GM18870 (cell line): Measurements from ENCODE around the gene TAF4.
"Not testable (repeated sequence)": the region's sequence is repeated elsewhere in the genome, so short reads cannot be mapped to it uniquely, and the experiment has no call there.

Experiments used
- ATAC-seq: cut with Tn5 transposase; IDR thresholded peaks from one replicate; pipeline ENCODE4 v1.9.1; 2021; ENCODE audit warnings: moderate library complexity; ENCODE audit not compliant: unreplicated experiment

TAF4 gene

DNA sequence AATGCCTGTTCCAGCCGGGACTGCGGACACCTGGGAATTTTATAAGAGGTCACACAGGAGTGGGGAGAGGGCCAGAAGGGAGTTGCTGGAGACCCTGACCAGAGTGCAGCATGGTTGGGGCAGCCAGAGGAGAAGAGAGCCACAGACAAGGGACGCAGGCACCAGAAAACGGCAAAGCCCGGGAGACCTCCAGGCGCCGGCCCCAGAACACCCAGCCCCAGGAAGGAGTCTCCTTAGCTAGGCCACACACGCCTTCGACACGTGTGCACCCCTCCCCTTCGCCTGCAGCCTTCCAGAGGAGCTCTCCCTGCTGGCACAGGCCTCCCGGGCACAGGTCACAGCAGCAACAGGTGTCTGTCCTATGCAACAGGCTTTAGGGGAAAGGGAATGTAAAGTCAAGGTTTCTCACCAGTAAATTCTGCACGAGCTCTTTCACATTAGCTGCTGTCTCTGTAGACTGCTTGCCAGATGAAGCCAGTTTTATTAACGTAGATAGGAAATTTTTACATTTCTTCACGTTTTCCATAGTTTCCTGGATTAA lies 57.0 kb downstream of the TAF4 start:
- no peak for ATAC-seq

DNA sequence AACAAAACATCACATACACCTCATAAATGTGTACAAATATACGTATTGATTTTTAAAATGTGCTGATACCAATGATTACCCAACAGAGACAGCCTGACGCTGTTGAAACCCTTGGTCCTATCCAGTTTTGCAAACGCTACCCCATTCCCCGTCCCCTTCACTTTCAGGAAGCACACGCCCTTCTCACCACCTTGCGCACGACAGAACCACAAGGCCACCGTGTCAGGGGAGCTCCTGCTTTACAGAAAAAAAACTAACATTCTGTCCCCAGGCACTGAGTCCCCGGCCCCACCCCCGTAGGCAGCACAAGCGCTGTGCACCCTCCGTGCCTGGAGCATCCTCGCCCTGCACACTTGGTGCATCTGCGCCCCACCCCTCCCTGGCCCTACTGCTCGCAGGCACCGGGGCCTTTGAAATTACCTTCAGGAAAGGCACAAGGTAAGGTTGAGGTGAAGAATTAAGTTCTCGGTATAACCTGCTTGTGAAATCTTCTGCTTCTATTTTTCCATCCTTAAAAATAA lies 58.5 kb downstream of the TAF4 start:
- no peak for ATAC-seq

GRCh38 chr20:62006482-62006881 lies 59.2 kb downstream of the TAF4 start:
- ATAC-seq: no peak

GRCh38 chr20:62004614-62005013 lies 61.1 kb downstream of the TAF4 start:
- ATAC-seq: no peak

GRCh38 chr20:62003567-62004405 lies 61.9 kb downstream of the TAF4 start:
- ATAC-seq: no peak

- ATAC-seq: no peak
Observed at GRCh38 chr20:62002882-62003480, 62.7 kb downstream of the TAF4 start.

GRCh38 chr20:62001178-62001715 lies 64.4 kb downstream of the TAF4 start:
- ATAC-seq: no peak

GRCh38 chr20:61998343-61999121 lies 67.1 kb downstream of the TAF4 start:
- no peak for ATAC-seq

GRCh38 chr20:61997891-61998290 lies 67.8 kb downstream of the TAF4 start:
- ATAC-seq: no peak

GRCh38 chr20:61997372-61997771 lies 68.3 kb downstream of the TAF4 start:
- ATAC-seq: no peak

GRCh38 chr20:61994546-61994945 lies 71.1 kb downstream of the TAF4 start:
- ATAC-seq: no peak

DNA sequence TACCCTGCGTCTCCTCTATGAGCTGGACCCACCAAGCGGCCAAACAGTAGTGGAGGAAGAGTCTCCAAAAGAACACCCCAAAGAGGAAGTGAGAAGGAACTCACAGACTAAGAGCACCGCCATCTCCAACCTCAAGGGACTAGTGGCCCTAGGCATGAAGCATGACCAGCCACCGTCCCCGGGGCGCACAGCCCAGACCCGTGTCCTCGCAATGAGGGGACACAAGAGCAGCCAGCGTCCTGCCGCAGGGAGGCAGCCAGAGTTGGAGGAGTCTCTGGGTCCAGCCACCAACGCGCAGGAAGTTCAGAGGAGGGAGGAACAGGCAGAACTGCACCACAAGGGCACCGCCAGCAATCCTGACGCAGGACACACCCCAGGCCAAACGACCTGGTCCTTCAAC lies 72.6 kb downstream of the TAF4 start:
- ATAC-seq: no peak

DNA sequence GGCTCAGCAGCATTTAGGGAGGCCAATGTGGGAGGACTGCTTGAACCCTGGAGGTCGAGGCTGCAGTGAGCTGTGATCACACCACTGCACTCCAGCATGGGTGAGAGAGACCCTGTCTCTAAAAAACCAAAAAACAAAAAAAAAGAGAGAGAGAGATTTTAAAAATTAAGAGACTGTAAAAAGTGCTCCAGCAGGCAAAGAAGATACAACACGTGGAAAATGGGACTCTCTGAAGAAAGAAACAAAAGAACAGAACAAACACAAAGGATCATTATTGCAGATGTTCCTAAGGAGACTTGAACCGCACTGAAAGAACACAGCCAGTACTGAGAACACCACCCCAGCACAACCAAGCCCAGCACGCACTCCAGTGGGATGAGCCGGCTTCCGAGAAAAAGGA lies 74.2 kb downstream of the TAF4 start:
- ATAC-seq: no peak

DNA sequence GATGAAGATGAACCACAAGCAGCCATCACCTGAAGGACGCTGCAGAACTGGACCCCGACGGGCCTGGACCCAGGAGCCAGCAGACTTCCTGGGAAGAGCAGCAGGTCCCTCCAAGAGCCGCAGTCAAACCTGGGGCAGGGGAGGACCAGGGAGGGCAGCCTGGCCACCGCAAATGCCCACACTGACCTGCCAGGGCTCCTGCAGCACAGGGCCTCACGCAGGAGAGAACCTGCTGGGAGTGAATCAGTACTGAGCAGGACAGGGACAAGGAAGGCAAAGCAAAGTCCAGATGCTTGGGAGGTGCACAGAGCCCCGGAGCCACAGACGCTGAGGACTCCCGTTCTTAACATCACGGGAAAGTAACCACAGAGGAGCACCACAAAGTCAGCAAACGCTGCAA lies 75.2 kb downstream of the TAF4 start:
- ATAC-seq: no peak

- ATAC-seq: no peak
Observed at GRCh38 chr20:61989741-61990140, 75.9 kb downstream of the TAF4 start.

DNA sequence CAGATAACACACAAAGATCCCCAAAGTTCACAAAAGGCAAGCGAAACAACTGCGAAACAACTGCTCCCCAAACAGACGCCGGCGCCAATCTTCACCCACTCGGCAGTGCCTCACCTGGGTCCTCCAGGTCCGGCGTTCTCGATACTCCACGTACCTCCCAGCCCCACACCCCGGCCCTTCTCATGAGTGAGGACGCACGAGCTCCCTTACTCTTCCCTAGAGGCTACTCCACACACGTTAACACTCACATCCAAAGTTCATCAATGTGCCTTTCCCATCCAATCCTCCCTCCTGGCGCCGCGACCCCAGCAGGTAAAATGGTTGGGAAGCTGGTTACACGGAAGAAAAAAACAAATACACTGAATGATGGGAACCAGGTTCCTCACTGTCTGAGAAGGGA lies 77.0 kb downstream of the TAF4 start:
- ATAC-seq: no peak

DNA sequence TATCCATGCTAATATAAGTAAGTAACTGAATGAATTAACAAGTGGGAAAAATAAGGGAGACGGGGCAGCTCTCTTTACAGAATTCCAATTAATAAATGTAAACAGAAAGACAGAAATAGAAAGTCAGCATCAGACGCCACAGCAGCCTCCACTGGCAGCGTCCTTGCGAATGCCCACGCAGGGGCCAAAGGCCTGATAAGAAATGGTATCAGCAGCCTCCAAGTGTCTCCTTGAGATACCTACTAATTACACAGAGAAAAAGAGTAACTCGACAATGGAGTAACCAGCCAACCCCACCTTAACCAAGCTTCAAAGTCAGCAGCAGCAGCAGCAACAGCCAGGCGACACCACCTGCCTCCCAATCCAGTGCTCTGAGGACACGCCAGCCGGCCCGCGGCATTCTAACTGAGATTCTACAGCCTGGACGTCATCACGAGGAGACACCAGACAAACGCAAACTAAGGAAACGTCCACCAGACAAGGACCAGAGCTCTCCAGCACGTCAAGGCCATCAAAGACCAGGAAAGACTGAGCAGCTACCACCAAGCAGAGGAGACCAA lies 78.8 kb downstream of the TAF4 start:
- ATAC-seq: no peak

GRCh38 chr20:61985096-61985495 lies 80.6 kb downstream of the TAF4 start:
- no peak for ATAC-seq

- ATAC-seq: not testable (repeated sequence)
Observed at GRCh38 chr20:61984431-61984830, 81.2 kb downstream of the TAF4 start.

DNA sequence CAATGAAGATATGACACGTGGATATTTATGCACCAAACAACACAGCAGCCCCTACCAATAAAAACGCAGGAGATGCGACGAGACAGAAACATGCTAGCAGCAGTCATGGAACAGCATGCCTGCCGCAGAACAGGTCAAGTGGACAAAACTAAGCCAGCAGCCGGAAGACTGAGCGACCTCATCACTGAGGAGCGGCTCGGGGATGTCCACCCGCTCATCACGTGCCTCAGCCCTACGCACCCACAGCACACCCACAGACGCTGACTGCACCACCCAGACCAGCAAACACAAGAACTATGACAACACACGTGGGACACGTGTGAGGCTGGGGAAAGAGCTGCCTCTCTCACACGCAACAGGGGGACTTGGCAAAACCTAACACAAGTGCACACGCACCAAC lies 81.7 kb downstream of the TAF4 start:
- no peak for ATAC-seq

DNA sequence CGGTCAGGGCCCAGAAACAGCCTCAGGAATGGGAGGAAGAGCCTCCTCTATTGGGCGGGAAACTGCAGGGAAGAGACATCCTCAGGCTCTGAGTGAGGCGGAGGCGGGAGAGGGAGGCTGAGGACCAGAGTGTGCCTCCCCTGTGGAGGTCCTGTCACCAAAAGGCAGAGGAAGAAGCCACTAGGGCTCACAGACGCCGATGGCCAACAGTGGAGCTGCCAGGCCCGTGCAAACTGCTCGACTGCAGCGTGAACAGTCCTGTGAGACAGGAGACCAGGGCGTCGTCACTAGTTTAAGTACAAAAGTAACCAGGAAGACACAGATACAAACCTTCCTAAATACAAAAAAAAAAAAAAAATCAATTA lies 82.7 kb downstream of the TAF4 start:
- no peak for ATAC-seq
